Adrenal gland (tissue), 12 donors: ENCODE data around the gene PDLIM4. TPM values are rescaled to one million over a fixed set of nuclear protein-coding genes. Genes with fewer than 3 reads are reported as not detected.
A peak's percentile ranks its signal among the peaks of the same experiment; 100 is the strongest.

Experiments used
- DNase-seq, 7 donors: peaks; one replicate each; pipeline ENCODE4 v3.0.0-alpha.2; 2019 to 2020
- H3K27ac ChIP-seq, 5 donors: fragments of 200-600 bp; sonication (generic) in 4 of 5; 1 replicate in 3 of 5; 2 replicates in 2 of 5; pipeline versions ENCODE4 v1.5.1 to v1.8.0; 2016 to 2020; ENCODE audit warnings: mild to moderate bottlenecking in 1 of 5
- H3K27me3 ChIP-seq: fragments of 200-600 bp; 2 replicates; pipeline ENCODE4 v1.8.0; 2021
- H3K36me3 ChIP-seq, 2 donors: fragments of 200-600 bp; replicated peaks in 1 of 2; 1 replicate in 1 of 2; 2 replicates in 1 of 2; pipeline versions ENCODE4 v1.5.1 to v1.8.0; 2018 to 2022
- H3K4me1 ChIP-seq, 2 donors: fragments of 200-600 bp; replicated peaks in 1 of 2; 1 replicate in 1 of 2; 2 replicates in 1 of 2; pipeline versions ENCODE4 v1.5.1 to v1.8.0; 2018 to 2021
- H3K4me3 ChIP-seq, 4 donors: fragments of 200-600 bp; sonication (generic) in 3 of 4; one replicate each; pipeline ENCODE4 v1.5.1; 2016 to 2018
- H3K9me3 ChIP-seq, 3 donors: fragments of 200-600 bp; sonication (generic) in 1 of 3; replicated peaks in 1 of 3; 1 replicate in 2 of 3; 2 replicates in 1 of 3; pipeline versions ENCODE4 v1.5.1 to v1.8.0; 2016 to 2021
- CTCF ChIP-seq, 6 experiments: fragments of 450-650 bp in 4 of 6; fragments of 200-600 bp in 2 of 6; sonication (generic) in 1 of 6; IDR thresholded peaks; 1 replicate in 5 of 6; 2 replicates in 1 of 6; pipeline versions ENCODE4 v1.5.1 to v1.8.0; 2016 to 2021; ENCODE audit warnings: antibody characterized with exemption in 6 of 6, mild to moderate bottlenecking in 2 of 6, moderate library complexity in 1 of 6
- POLR2A ChIP-seq, 2 donors: fragments of 450-650 bp; IDR thresholded peaks; one replicate each; pipeline ENCODE4 v1.6.1; 2017; ENCODE audit warnings: antibody characterized with exemption in 2 of 2, mild to moderate bottlenecking in 2 of 2, moderate library complexity in 1 of 2
- WGBS, 4 donors: extraction: QIAGEN DNeasy Blood & Tissue Kit in 2 of 4; methylation state at CpG; one replicate each; pipeline versions ENCODE4 v1.1.5 to v1.1.7; 2013 to 2017; 5-methylcytosine and 5-hydroxymethylcytosine counted together
- intact Hi-C, 2 donors: fragments of 100-400 bp; cut with DNase I; formaldehyde crosslinking; loops; one replicate each; pipeline versions ENCODE4 v1.14.1 to v1.15.0; 2022 to 2023
- polyA plus RNA-seq, 3 donors: library from polyadenylated mRNA; stranded (reverse); fragments of 200-250 nt in 2 of 3; fragments of 350-450 nt in 1 of 3; fragmentation: Illumina TruSeq in 1 of 3; extraction: RNeasy Lipid Tissue Mini Kit (QIAGEN cat#74804) in 1 of 3; gene quantifications; one replicate each; pipeline ENCODE4 v1.2.3, GENCODE V29; 2013 to 2014
- total RNA-seq, 9 donors: library from RNA; depleted of rRNA in 4 of 9; stranded (reverse); fragments of >200 nt in 4 of 9; fragments of 120-200 nt in 1 of 9; fragmentation: NEBNext Ultra II Directional in 1 of 9; extraction: Animal tissue kit (Norgen Biotek cat#: 25700) in 1 of 9; gene quantifications; one replicate each; pipeline versions ENCODE4 v1.1.0 to v1.2.4, GENCODE V29; 2013 to 2023
- donor health status: healthy with polysubstance abuse.
- donor health status: Bipolar disorder and iron deficiency.
- donor health status: DM: yes; HTN: yes; CAD: no.
- donor health status: DM: no; HTN: no; CAD: no.
- donor health status: DM: no; HTN: no; CAD: no.
- donor health status: DM: yes; HTN: yes; CAD: no.

PDLIM4 gene
- total and polyA plus RNA-seq, 12 donors: 0.87 to 20.2 (median 4.3) TPM

- no peak overlapping the region for H3K4me3 ChIP-seq
- no peaks in the 10 kb centered on the region for H3K27me3 ChIP-seq
- no peaks in the 10 kb centered on the region for H3K4me1 ChIP-seq
- peak in 4 of 7 donors; percentile 9 to 47 (median 14) for DNase-seq
- TF ChIP-seq CTCF (IDR thresholded peaks at IDR 0.05) (no peak), POLR2A (IDR thresholded peaks at IDR 0.05) (no peak)
- H3K9me3 ChIP-seq: no peaks in the 10 kb centered on the region
- 90 to 95% (median 92%) methylated on average over 3 of the region's 3 CpGs; no CpG with 5 or more reads in 1 of the 4 donors for WGBS, 4 donors
- no peak overlapping the region for H3K27ac ChIP-seq
- intact Hi-C loops: loop anchor here (10.0 kb wide), 2 partner anchors 225 to 235 kb away; partner anchors contain the start of gene IRF1 (in 1 of the 2)
- H3K36me3 ChIP-seq: no peaks in the 10 kb centered on the region
Measured at GRCh38 chr5:132269635-132270334, 12.3 kb downstream of the PDLIM4 start.

DNA sequence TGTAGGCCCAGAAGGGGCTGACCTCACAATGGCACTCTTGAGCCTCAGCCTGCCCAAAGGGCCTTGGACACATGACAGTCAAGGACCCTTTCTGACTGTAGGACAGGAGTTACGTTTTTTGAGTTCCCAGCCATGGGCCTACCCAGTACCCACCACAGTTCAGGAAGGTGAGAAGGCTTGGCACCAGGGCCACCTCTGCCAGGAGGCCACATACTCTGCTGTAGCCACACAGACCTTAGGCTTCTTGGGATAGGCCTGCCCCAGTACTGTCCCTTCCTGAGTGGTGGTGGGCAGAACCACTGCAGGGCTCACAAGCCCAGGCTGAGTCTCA lies 12.8 kb downstream of the PDLIM4 start:
- H3K36me3 ChIP-seq: no peaks in the 10 kb centered on the region

DNA sequence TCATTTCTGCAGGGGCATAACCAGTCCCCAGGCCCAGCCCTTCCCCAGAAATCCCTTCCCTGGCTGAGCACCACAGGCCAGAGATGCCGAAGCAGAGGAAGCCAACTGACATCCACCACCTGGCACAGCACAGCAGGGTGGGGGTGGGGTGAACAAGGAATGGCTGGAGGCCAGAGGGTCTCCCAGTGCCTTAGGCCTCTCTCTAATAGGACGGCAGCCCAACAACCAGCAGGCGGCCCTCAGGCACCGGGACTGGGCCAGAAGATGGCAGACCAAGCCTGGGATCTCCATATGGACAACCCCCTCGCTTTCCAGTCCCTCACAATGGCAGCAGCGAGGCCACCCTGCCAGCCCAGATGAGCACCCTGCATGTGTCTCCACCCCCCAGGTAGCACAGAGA lies 13.2 kb downstream of the PDLIM4 start:
- intact Hi-C loops: loop anchor here (10.0 kb wide), 2 partner anchors 224 to 234 kb away; partner anchors contain the start of gene IRF1 (in 1 of the 2)
- TF ChIP-seq CTCF (IDR thresholded peaks at IDR 0.05): no peak
- no peak for TF ChIP-seq POLR2A (IDR thresholded peaks at IDR 0.05)
- peak in 2 of 7 donors; percentile 18 to 46 for DNase-seq
- no peak overlapping the region for H3K4me3 ChIP-seq
- H3K9me3 ChIP-seq: no peaks in the 10 kb centered on the region
- no peak overlapping the region for H3K27ac ChIP-seq
- H3K4me1 ChIP-seq: no peaks in the 10 kb centered on the region
- WGBS, 4 donors: 87 to 92% (median 89%) methylated on average over 4 to 6 of the region's 6 CpGs
- H3K27me3 ChIP-seq: no peaks in the 10 kb centered on the region
- no peaks in the 10 kb centered on the region for H3K36me3 ChIP-seq

More for the DNA sequence above, 12.8 kb downstream of the PDLIM4 start:
- peak in 2 of 7 donors; percentile 10 to 14 for DNase-seq
- Histone ChIP-seq H3K27me3 (no peaks in the 10 kb centered on the region), H3K27ac (no peak overlapping the region), H3K9me3 (no peaks in the 10 kb centered on the region), H3K4me1 (no peaks in the 10 kb centered on the region), H3K4me3 (no peak overlapping the region)
- 94 to 100% (median 94%) methylated on average over 1 of the region's 1 CpG; no CpG with 5 or more reads in 1 of the 4 donors for WGBS, 4 donors
- TF ChIP-seq POLR2A (IDR thresholded peaks at IDR 0.05): no peak
- TF ChIP-seq CTCF (IDR thresholded peaks at IDR 0.05): no peak
- intact Hi-C loops: loop anchor here (10.0 kb wide), 2 partner anchors 225 to 235 kb away; partner anchors contain the start of gene IRF1 (in 1 of the 2)

GRCh38 chr5:132271251-132272246 lies 14.1 kb downstream of the PDLIM4 start:
- TF ChIP-seq CTCF (IDR thresholded peaks at IDR 0.05): no peak
- no peak for TF ChIP-seq POLR2A (IDR thresholded peaks at IDR 0.05)
- Histone ChIP-seq H3K27me3 (no peaks in the 10 kb centered on the region), H3K4me3 (no peak overlapping the region), H3K4me1 (no peaks in the 10 kb centered on the region), H3K9me3 (no peaks in the 10 kb centered on the region), H3K36me3 (no peaks in the 10 kb centered on the region), H3K27ac (no peak overlapping the region)
- WGBS, 4 donors: 73 to 84% (median 75%) methylated on average over 50 to 77 of the region's 77 CpGs
- DNase-seq: peak in 4 of 7 donors; percentile 13 to 53 (median 18)
- intact Hi-C loops: loop anchor here (10.0 kb wide), 2 partner anchors 223 to 233 kb away; partner anchors contain the start of gene IRF1 (in 1 of the 2)
